Neural progenitor cell (in vitro differentiated cells): Measurements from ENCODE around the gene TGDS. TPM values are rescaled to one million over a fixed set of nuclear protein-coding genes. Genes with fewer than 3 reads are reported as not detected.

ENCODE experiments used
- DNase-seq: peaks from one replicate; pipeline ENCODE4 v3.0.0-alpha.2; 2016; ENCODE audit warnings: low spot score
- H2AFZ ChIP-seq: fragments of 200-600 bp; sonication (generic); replicated peaks from 2 replicates; pipeline ENCODE4 v1.6.1; 2016; ENCODE audit warnings: antibody characterized with exemption
- H3F3A ChIP-seq: fragments of 200-600 bp; sonication (generic); 2 replicates; pipeline ENCODE4 v1.6.1; 2016; ENCODE audit warnings: antibody characterized with exemption, low read depth
- H3K27ac ChIP-seq: fragments of 200-600 bp; sonication (generic); 2 replicates; pipeline ENCODE4 v1.5.1; 2016; ENCODE audit warnings: mild to moderate bottlenecking
- H3K27me3 ChIP-seq: fragments of 200-600 bp; sonication (generic); 2 replicates; pipeline ENCODE4 v1.6.1; 2016; ENCODE audit warnings: mild to moderate bottlenecking, moderate library complexity
- H3K36me3 ChIP-seq: fragments of 200-600 bp; sonication (generic); 2 replicates; pipeline ENCODE4 v1.5.1; 2016
- H3K4me1 ChIP-seq: fragments of 200-600 bp; sonication (generic); 2 replicates; pipeline ENCODE4 v1.6.1; 2016; ENCODE audit warnings: mixed run types
- H3K4me2 ChIP-seq: fragments of 200-600 bp; sonication (generic); 2 replicates; pipeline ENCODE4 v1.6.1; 2016
- H3K4me3 ChIP-seq: fragments of 200-600 bp; sonication (generic); 2 replicates; pipeline ENCODE4 v1.5.1; 2016
- H3K79me2 ChIP-seq: fragments of 200-600 bp; sonication (generic); 2 replicates; pipeline ENCODE4 v1.6.1; 2016; ENCODE audit warnings: low read depth
- H3K9ac ChIP-seq: fragments of 200-600 bp; sonication (generic); 2 replicates; pipeline ENCODE4 v1.6.1; 2016
- H3K9me3 ChIP-seq: fragments of 200-600 bp; sonication (generic); 2 replicates; pipeline ENCODE4 v1.5.1; 2016; ENCODE audit warnings: low read depth
- H4K20me1 ChIP-seq: fragments of 200-600 bp; sonication (generic); 2 replicates; pipeline ENCODE4 v1.6.1; 2016; ENCODE audit warnings: low read depth
- H3K27ac Mint-ChIP-seq: 3 replicates; pipeline ENCODE4 v1.8.0; 2021; ENCODE audit warnings: mixed read lengths
- H3K27me3 Mint-ChIP-seq: 2 replicates; pipeline ENCODE4 v1.8.0; 2022; ENCODE audit warnings: low read depth, mild to moderate bottlenecking, inconsistent platforms, moderate library complexity, mixed read lengths; ENCODE audit not compliant: insufficient read depth
- H3K36me3 Mint-ChIP-seq: 3 replicates; pipeline ENCODE4 v1.8.0; 2021; ENCODE audit warnings: mixed read lengths
- H3K4me1 Mint-ChIP-seq: 3 replicates; pipeline ENCODE4 v1.8.0; 2021; ENCODE audit warnings: mixed read lengths
- H3K4me3 Mint-ChIP-seq: 3 replicates; pipeline ENCODE4 v1.8.0; 2021; ENCODE audit warnings: mild to moderate bottlenecking, moderate library complexity, mixed read lengths
- H3K9me3 Mint-ChIP-seq: 3 replicates; pipeline ENCODE4 v1.8.0; 2020; ENCODE audit warnings: mixed read lengths
- CTCF ChIP-seq: fragments of 200-600 bp; sonication (generic); IDR thresholded peaks from 2 replicates; pipeline ENCODE4 v1.5.1; 2017; ENCODE audit warnings: antibody characterized with exemption, mild to moderate bottlenecking
- EZH2 ChIP-seq: fragments of 200-600 bp; sonication (generic); IDR thresholded peaks from 2 replicates; pipeline ENCODE4 v1.6.1; 2017; ENCODE audit warnings: antibody characterized with exemption, mild to moderate bottlenecking, moderate library complexity
- EZH2phosphoT487 ChIP-seq: fragments of 200-600 bp; sonication (generic); IDR thresholded peaks from 2 replicates; pipeline ENCODE4 v1.6.1; 2017; ENCODE audit warnings: antibody characterized with exemption
- total RNA-seq: library from RNA; depleted of rRNA; stranded (reverse); fragments of >200 nt; gene quantifications from 2 replicates; pipeline ENCODE4 v1.2.3, GENCODE V29; 2015; ENCODE audit warnings: low replicate concordance

TGDS gene
- total RNA-seq, 1 donor from 2014 or later: 41.2 TPM

GRCh38 chr13:94544922-94545321 lies 51.0 kb downstream of the TGDS start:
- H3K79me2 ChIP-seq: no peaks in the 10 kb centered on the region
- H3K4me2 ChIP-seq: no peak overlapping the region
- H3K9me3 ChIP-seq: no peaks in the 10 kb centered on the region
- peaks cover 4% of the 10 kb centered on the region for H3K36me3 Mint-ChIP-seq
- H2AFZ ChIP-seq: no peak overlapping the region
- H3K27ac ChIP-seq: no peak overlapping the region
- no peaks in the 10 kb centered on the region for H4K20me1 ChIP-seq
- DNase-seq: no peak
- H3K4me1 Mint-ChIP-seq: peaks cover 26% of the 10 kb centered on the region
- no peak overlapping the region for H3K4me3 Mint-ChIP-seq
- peaks cover 7% of the 10 kb centered on the region for H3K9me3 Mint-ChIP-seq
- H3K4me1 ChIP-seq: peaks cover 8% of the 10 kb centered on the region
- H3K27ac Mint-ChIP-seq: no peak overlapping the region
- TF ChIP-seq EZH2 (no peak), EZH2phosphoT487 (no peak), CTCF (no peak)
- H3K9ac ChIP-seq: no peak overlapping the region
- no peak overlapping the region for H3K4me3 ChIP-seq
- no peaks in the 10 kb centered on the region for H3K36me3 ChIP-seq
- peaks cover 11% of the 10 kb centered on the region for H3K27me3 Mint-ChIP-seq
- no peaks in the 10 kb centered on the region for H3K27me3 ChIP-seq
- H3F3A ChIP-seq: peaks cover 31% of the 10 kb centered on the region

GRCh38 chr13:94542917-94543316 lies 53.0 kb downstream of the TGDS start:
- no peak overlapping the region for H3K4me3 Mint-ChIP-seq
- no peaks in the 10 kb centered on the region for H3K36me3 ChIP-seq
- H3K4me3 ChIP-seq: no peak overlapping the region
- no peak overlapping the region for H3K4me2 ChIP-seq
- no peak for TF ChIP-seq CTCF
- no peak for TF ChIP-seq EZH2
- no peak for TF ChIP-seq EZH2phosphoT487
- peaks cover 15% of the 10 kb centered on the region for H3F3A ChIP-seq
- H3K27ac Mint-ChIP-seq: no peak overlapping the region
- H3K4me1 ChIP-seq: peaks cover 8% of the 10 kb centered on the region
- H3K4me1 Mint-ChIP-seq: peaks cover 16% of the 10 kb centered on the region
- no peaks in the 10 kb centered on the region for H4K20me1 ChIP-seq
- DNase-seq: no peak
- H3K27me3 Mint-ChIP-seq: peaks cover 3% of the 10 kb centered on the region
- no peaks in the 10 kb centered on the region for H3K36me3 Mint-ChIP-seq
- H3K9ac ChIP-seq: no peak overlapping the region
- H3K27me3 ChIP-seq: no peaks in the 10 kb centered on the region
- peaks cover 3% of the 10 kb centered on the region for H3K9me3 Mint-ChIP-seq
- H2AFZ ChIP-seq: no peak overlapping the region
- H3K79me2 ChIP-seq: no peaks in the 10 kb centered on the region
- no peaks in the 10 kb centered on the region for H3K9me3 ChIP-seq
- no peak overlapping the region for H3K27ac ChIP-seq

- Mint-ChIP-seq H3K27ac (no peak overlapping the region), H3K9me3 (no peaks in the 10 kb centered on the region), H3K36me3 (no peaks in the 10 kb centered on the region), H3K4me3 (no peak overlapping the region), H3K4me1 (no peaks in the 10 kb centered on the region), H3K27me3 (no peaks in the 10 kb centered on the region)
- H3F3A ChIP-seq: no peaks in the 10 kb centered on the region
- no peak for DNase-seq
- no peak overlapping the region for H3K27ac ChIP-seq
- H3K4me3 ChIP-seq: no peak overlapping the region
- H3K9ac ChIP-seq: no peak overlapping the region
- no peaks in the 10 kb centered on the region for H3K9me3 ChIP-seq
- no peaks in the 10 kb centered on the region for H3K36me3 ChIP-seq
- H3K4me2 ChIP-seq: no peak overlapping the region
- no peaks in the 10 kb centered on the region for H3K4me1 ChIP-seq
- no peaks in the 10 kb centered on the region for H3K79me2 ChIP-seq
- no peaks in the 10 kb centered on the region for H3K27me3 ChIP-seq
- TF ChIP-seq EZH2phosphoT487 (no peak), EZH2 (no peak), CTCF (no peak)
- H2AFZ ChIP-seq: no peak overlapping the region
- H4K20me1 ChIP-seq: no peaks in the 10 kb centered on the region
These were observed 58.0 kb downstream of the TGDS start for GRCh38 chr13:94537740-94538630.
